Spleen (tissue), 11 donors: ENCODE data around the gene RIMBP2. TPM values are rescaled to one million over a fixed set of nuclear protein-coding genes. Genes with fewer than 3 reads are reported as not detected.

Source experiments
- DNase-seq: peaks from one replicate; pipeline ENCODE4 v3.0.0-alpha.2; 2020
- H3K27ac ChIP-seq, 8 donors: fragments of 200-600 bp; sonication (generic) in 7 of 8; 1 replicate in 4 of 8; 2 replicates in 4 of 8; pipeline versions ENCODE4 v1.5.0 to v1.8.0; 2016 to 2021; ENCODE audit warnings: inconsistent platforms in 4 of 8, mild to moderate bottlenecking in 4 of 8, moderate library complexity in 1 of 8
- H3K27me3 ChIP-seq, 7 donors: fragments of 200-600 bp; sonication (generic) in 6 of 7; replicated peaks in 1 of 7; 1 replicate in 4 of 7; 2 replicates in 3 of 7; pipeline versions ENCODE4 v1.5.0 to v1.8.0; 2016 to 2021; ENCODE audit warnings: inconsistent platforms in 3 of 7, mild to moderate bottlenecking in 1 of 7
- H3K36me3 ChIP-seq, 6 donors: fragments of 200-600 bp; sonication (generic) in 5 of 6; 1 replicate in 4 of 6; 2 replicates in 2 of 6; pipeline versions ENCODE4 v1.5.0 to v1.8.0; 2016 to 2021; ENCODE audit warnings: inconsistent platforms in 2 of 6
- H3K4me1 ChIP-seq, 6 donors: fragments of 200-600 bp; sonication (generic) in 5 of 6; 1 replicate in 3 of 6; 2 replicates in 3 of 6; pipeline versions ENCODE4 v1.5.0 to v1.8.0; 2016 to 2021; ENCODE audit warnings: inconsistent platforms in 3 of 6
- H3K4me3 ChIP-seq, 8 donors: fragments of 200-600 bp; sonication (generic) in 7 of 8; 1 replicate in 4 of 8; 2 replicates in 4 of 8; pipeline versions ENCODE4 v1.5.0 to v1.8.0; 2016 to 2021; ENCODE audit warnings: inconsistent platforms in 4 of 8, mild to moderate bottlenecking in 4 of 8, moderate library complexity in 2 of 8
- H3K9me3 ChIP-seq, 8 donors: fragments of 200-600 bp; sonication (generic) in 7 of 8; 1 replicate in 4 of 8; 2 replicates in 4 of 8; pipeline versions ENCODE4 v1.5.0 to v1.8.0; 2016 to 2021; ENCODE audit warnings: inconsistent platforms in 4 of 8
- POLR2A ChIP-seq, 3 donors: fragments of 450-650 bp; IDR thresholded peaks; one replicate each; pipeline ENCODE4 v1.5.1; 2017; ENCODE audit warnings: antibody characterized with exemption in 3 of 3, mild to moderate bottlenecking in 1 of 3
- POLR2AphosphoS5 ChIP-seq, 3 donors: sonication (generic); formaldehyde crosslinking; IDR thresholded peaks; one replicate each; pipeline ENCODE4 v1.5.1; 2017; ENCODE audit warnings: antibody characterized with exemption in 3 of 3
- WGBS, 5 donors: extraction: QIAGEN DNeasy Blood & Tissue Kit in 3 of 5; methylation state at CpG; one replicate each; pipeline versions ENCODE4 v1.1.5 to v1.1.7; 2013 to 2018; 5-methylcytosine and 5-hydroxymethylcytosine counted together
- intact Hi-C: fragments of 100-400 bp; cut with DNase I; formaldehyde crosslinking; loops from one replicate; pipeline ENCODE4 v1.15.0; 2023; ENCODE audit warnings: low total_unique reads
- polyA plus RNA-seq, 3 donors: library from polyadenylated mRNA; stranded (reverse); fragments of 200-250 nt; gene quantifications; one replicate each; pipeline ENCODE4 v1.2.1, GENCODE V29; 2013
- total RNA-seq, 7 donors: library from RNA; depleted of rRNA in 3 of 7; stranded (reverse); fragments of >200 nt in 3 of 7; fragmentation: NEBNext Ultra II Directional in 4 of 7; extraction: Animal tissue kit (Norgen Biotek cat#: 25700) in 4 of 7; gene quantifications; one replicate each; pipeline versions ENCODE4 v1.1.0 to v1.2.1, GENCODE V29; 2016 to 2021
- TF ChIP-seq, protein P1 (sequence below), 11 experiments: fragments of 200-600 bp in 7 of 11; fragments of 450-650 bp in 4 of 11; sonication (generic) in 4 of 11; IDR thresholded peaks in 8 of 11; conservative IDR thresholded peaks in 3 of 11; 1 replicate in 7 of 11; 2 replicates in 4 of 11; pipeline versions ENCODE4 v1.4.0 to v1.8.0; 2016 to 2021; ENCODE audit warnings: antibody characterized with exemption in 11 of 11, inconsistent platforms in 4 of 11, mild to moderate bottlenecking in 1 of 11
- donor health status: healthy with polysubstance abuse.
- donor health status: DM: no; HTN: no; CAD: no; lungs with moderate emphysema.
- donor health status: DM: no; HTN: no; CAD: no.
- donor health status: Bipolar disorder and iron deficiency.
- donor health status: healthy.
- donor health status: DM: no; HTN: no; CAD: no.
- donor health status: DM: yes; HTN: yes; CAD: no.

Gene RIMBP2
- total and polyA plus RNA-seq, 10 donors: 0.05 to 5.2 (median 0.95) TPM

DNA sequence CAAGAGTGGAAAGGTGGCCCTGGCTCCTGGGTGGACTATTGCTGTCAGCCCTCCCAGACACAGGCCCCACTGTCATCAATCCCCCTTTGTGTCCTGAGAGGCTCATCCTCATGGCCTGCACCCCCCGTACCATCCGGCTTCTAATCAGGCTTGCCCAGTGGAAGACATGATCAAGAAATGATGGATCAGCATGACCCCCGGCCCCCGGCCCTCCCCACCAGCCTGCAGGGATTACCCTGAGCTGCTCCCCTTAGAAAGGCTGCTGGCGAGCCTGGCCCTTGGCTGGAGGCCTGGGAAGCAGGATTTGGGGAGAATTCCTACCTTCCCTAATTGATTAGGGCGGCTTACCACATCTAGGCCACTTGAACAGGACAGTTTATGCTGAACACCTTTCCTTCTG is 207.3 kb downstream of the RIMBP2 start:
- H3K4me1 ChIP-seq: no peaks in the 10 kb centered on the region
- H3K27me3 ChIP-seq: peaks cover 0 to 14% (median 0%) of the 10 kb centered on the region in 7 donors
- H3K4me3 ChIP-seq: no peak overlapping the region
- intact Hi-C loops: no loop called here
- DNase-seq: no peak
- H3K36me3 ChIP-seq: no peaks in the 10 kb centered on the region
- H3K9me3 ChIP-seq: no peaks in the 10 kb centered on the region
- 58 to 84% (median 76%) methylated on average over 5 to 6 of the region's 6 CpGs for WGBS, 5 donors
- H3K27ac ChIP-seq: no peak overlapping the region
- no peak for TF ChIP-seq POLR2AphosphoS5 (IDR thresholded peaks at IDR 0.05)
- no peak for TF ChIP-seq POLR2A (IDR thresholded peaks at IDR 0.05)
- TF ChIP-seq, protein P1, sequence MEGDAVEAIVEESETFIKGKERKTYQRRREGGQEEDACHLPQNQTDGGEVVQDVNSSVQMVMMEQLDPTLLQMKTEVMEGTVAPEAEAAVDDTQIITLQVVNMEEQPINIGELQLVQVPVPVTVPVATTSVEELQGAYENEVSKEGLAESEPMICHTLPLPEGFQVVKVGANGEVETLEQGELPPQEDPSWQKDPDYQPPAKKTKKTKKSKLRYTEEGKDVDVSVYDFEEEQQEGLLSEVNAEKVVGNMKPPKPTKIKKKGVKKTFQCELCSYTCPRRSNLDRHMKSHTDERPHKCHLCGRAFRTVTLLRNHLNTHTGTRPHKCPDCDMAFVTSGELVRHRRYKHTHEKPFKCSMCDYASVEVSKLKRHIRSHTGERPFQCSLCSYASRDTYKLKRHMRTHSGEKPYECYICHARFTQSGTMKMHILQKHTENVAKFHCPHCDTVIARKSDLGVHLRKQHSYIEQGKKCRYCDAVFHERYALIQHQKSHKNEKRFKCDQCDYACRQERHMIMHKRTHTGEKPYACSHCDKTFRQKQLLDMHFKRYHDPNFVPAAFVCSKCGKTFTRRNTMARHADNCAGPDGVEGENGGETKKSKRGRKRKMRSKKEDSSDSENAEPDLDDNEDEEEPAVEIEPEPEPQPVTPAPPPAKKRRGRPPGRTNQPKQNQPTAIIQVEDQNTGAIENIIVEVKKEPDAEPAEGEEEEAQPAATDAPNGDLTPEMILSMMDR (IDR thresholded peaks at IDR 0.05 in 8 of 11, conservative IDR thresholded peaks at IDR 0.05 in 3 of 11): no peak

DNA sequence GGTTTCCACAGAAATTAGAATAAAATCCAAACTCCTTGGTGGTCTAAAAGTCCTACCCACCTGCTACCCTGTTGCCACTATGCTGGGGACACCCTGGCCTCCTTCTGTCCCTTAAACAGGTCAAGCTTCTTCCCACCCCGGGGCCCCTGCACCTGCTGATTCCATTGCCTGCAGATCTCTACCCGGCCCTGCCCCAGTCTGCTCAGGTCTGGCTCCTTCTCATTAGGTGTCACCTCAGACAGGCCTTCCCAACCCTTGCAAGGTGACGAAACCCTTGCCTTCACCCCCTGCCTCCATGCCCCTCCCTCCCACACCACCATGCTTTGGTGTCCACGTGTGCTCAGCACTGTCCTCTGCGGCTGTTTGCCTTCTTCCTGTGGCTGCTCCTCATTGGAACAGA is 207.8 kb downstream of the RIMBP2 start:
- WGBS, 5 donors: 66 to 80% (median 71%) methylated on average over 5 of the region's 5 CpGs
- TF ChIP-seq, protein P1 (IDR thresholded peaks at IDR 0.05 in 8 of 11, conservative IDR thresholded peaks at IDR 0.05 in 3 of 11): no peak
- TF ChIP-seq POLR2AphosphoS5 (IDR thresholded peaks at IDR 0.05) (no peak), POLR2A (IDR thresholded peaks at IDR 0.05) (no peak)
- H3K4me1 ChIP-seq: no peaks in the 10 kb centered on the region
- no peak for DNase-seq
- no peaks in the 10 kb centered on the region for H3K36me3 ChIP-seq
- no peaks in the 10 kb centered on the region for H3K9me3 ChIP-seq
- no peak overlapping the region for H3K4me3 ChIP-seq
- H3K27ac ChIP-seq: no peak overlapping the region
- intact Hi-C loops: no loop called here
- H3K27me3 ChIP-seq: peaks cover 0 to 14% (median 0%) of the 10 kb centered on the region in 7 donors

DNA sequence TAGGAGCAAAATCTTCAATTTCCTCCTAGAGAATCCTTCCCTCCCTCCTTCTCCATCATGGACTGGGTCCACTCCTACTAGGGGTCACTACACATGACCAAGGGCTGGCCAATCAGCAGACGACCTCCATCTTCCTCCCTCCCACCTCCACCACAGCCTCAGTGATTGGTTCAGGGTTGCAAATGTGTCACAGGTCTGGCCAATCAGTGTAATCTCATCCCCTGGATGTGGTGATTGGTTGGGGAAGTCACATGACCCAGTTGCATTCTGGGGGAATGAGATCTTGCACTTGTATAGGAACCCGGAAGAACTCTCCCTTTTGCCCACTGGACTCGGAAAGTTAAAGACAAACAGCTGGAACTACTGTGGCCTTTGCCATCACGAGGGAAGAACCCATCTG is 209.3 kb downstream of the RIMBP2 start:
- DNase-seq: no peak

DNA sequence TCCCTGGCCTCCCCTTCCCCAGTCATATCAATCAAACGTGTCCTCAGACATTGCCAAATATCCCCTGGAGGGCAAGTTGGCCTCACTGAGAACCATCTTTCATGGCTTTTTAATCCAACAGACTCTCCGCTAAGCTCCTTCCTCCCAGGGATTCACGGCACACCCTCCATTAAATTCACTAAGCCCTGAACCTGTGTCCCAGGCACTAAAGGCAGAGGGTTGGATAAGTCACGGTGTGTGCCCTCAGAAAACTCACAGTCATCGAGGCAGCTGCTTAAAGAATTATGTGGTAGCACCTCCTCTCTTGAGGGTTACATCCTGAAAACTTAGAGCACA is 211.3 kb downstream of the RIMBP2 start:
- intact Hi-C loops: no loop called here
- 69 to 86% (median 73%) methylated on average over 5 of the region's 5 CpGs for WGBS, 5 donors

More for the DNA sequence above, 209.3 kb downstream of the RIMBP2 start:
- H3K4me1 ChIP-seq: no peaks in the 10 kb centered on the region
- intact Hi-C loops: no loop called here
- no peak overlapping the region for H3K27ac ChIP-seq
- WGBS, 5 donors: 66 to 84% (median 77%) methylated on average over 4 of the region's 4 CpGs
- H3K9me3 ChIP-seq: no peaks in the 10 kb centered on the region
- no peak for TF ChIP-seq POLR2AphosphoS5 (IDR thresholded peaks at IDR 0.05)
- TF ChIP-seq, protein P1 (IDR thresholded peaks at IDR 0.05 in 8 of 11, conservative IDR thresholded peaks at IDR 0.05 in 3 of 11): no peak
- TF ChIP-seq POLR2A (IDR thresholded peaks at IDR 0.05): no peak
- no peak overlapping the region for H3K4me3 ChIP-seq
- no peaks in the 10 kb centered on the region for H3K36me3 ChIP-seq
- peaks cover 0 to 14% (median 0%) of the 10 kb centered on the region in 7 donors for H3K27me3 ChIP-seq

More for the DNA sequence above, 211.3 kb downstream of the RIMBP2 start:
- Histone ChIP-seq H3K27me3 (peaks cover 0 to 10% (median 0%) of the 10 kb centered on the region in 7 donors), H3K4me1 (no peaks in the 10 kb centered on the region), H3K4me3 (no peak overlapping the region), H3K27ac (no peak overlapping the region), H3K9me3 (no peaks in the 10 kb centered on the region), H3K36me3 (no peaks in the 10 kb centered on the region)
- no peak for TF ChIP-seq POLR2AphosphoS5 (IDR thresholded peaks at IDR 0.05)
- no peak for TF ChIP-seq POLR2A (IDR thresholded peaks at IDR 0.05)
- TF ChIP-seq, protein P1 (IDR thresholded peaks at IDR 0.05 in 8 of 11, conservative IDR thresholded peaks at IDR 0.05 in 3 of 11): no peak
- DNase-seq: no peak
